ENCODE data around the gene COBL.

The COBL gene

GRCh38 chr7:51118628-51119027, 198.0 kb downstream of the COBL start:
- no peak for DNase-seq (ENCODE audit: low read depth in 2 of 2)

- no peak for DNase-seq (ENCODE audit: low read depth in 2 of 2)
Observed at GRCh38 chr7:51114501-51114900, 202.1 kb downstream of the COBL start.

GRCh38 chr7:51113962-51114361, 202.6 kb downstream of the COBL start:
- DNase-seq (ENCODE audit: low read depth in 2 of 2), result no peak

GRCh38 chr7:51113560-51113959, 203.0 kb downstream of the COBL start:
- DNase-seq (ENCODE audit: low read depth in 2 of 2), result no peak

- no peak for DNase-seq (ENCODE audit: low read depth in 2 of 2)
Observed at GRCh38 chr7:51111241-51111940, 205.2 kb downstream of the COBL start.

- DNase-seq (ENCODE audit: low read depth in 2 of 2), result no peak
Observed at GRCh38 chr7:51108134-51108533, 208.5 kb downstream of the COBL start.

GRCh38 chr7:51104278-51104677, 212.3 kb downstream of the COBL start:
- DNase-seq (ENCODE audit: low read depth in 2 of 2), result no peak

GRCh38 chr7:51103718-51104117, 212.9 kb downstream of the COBL start:
- DNase-seq (ENCODE audit: low read depth in 2 of 2), result no peak

- no peak for DNase-seq (ENCODE audit: low read depth in 2 of 2)
Observed at GRCh38 chr7:51102828-51103227, 213.8 kb downstream of the COBL start.

- DNase-seq (ENCODE audit: low read depth in 2 of 2), result no peak
Observed at GRCh38 chr7:51101111-51101757, 215.4 kb downstream of the COBL start.

GRCh38 chr7:51090411-51090810, 226.2 kb downstream of the COBL start:
- no peak for DNase-seq (ENCODE audit: low read depth in 2 of 2)

GRCh38 chr7:51085034-51085692, 231.4 kb downstream of the COBL start:
- no peak for DNase-seq (ENCODE audit: low read depth in 2 of 2)

GRCh38 chr7:51084121-51084520, 232.5 kb downstream of the COBL start:
- DNase-seq (ENCODE audit: low read depth in 2 of 2), result no peak

GRCh38 chr7:51082940-51083533, 233.6 kb downstream of the COBL start:
- DNase-seq (ENCODE audit: low read depth in 2 of 2), result no peak

GRCh38 chr7:51082096-51082840, 234.3 kb downstream of the COBL start:
- no peak for DNase-seq (ENCODE audit: low read depth in 2 of 2)

- DNase-seq (ENCODE audit: low read depth in 2 of 2), result no peak
Observed at GRCh38 chr7:51081270-51081890, 235.2 kb downstream of the COBL start.

GRCh38 chr7:51080622-51081269, 235.9 kb downstream of the COBL start:
- DNase-seq (ENCODE audit: low read depth in 2 of 2), result no peak

GRCh38 chr7:51080216-51080615, 236.4 kb downstream of the COBL start:
- no peak for DNase-seq (ENCODE audit: low read depth in 2 of 2)

- DNase-seq (ENCODE audit: low read depth in 2 of 2), result no peak
Observed at GRCh38 chr7:51079494-51079893, 237.1 kb downstream of the COBL start.

- DNase-seq (ENCODE audit: low read depth in 2 of 2), result no peak
Observed at GRCh38 chr7:51078653-51079052, 238.0 kb downstream of the COBL start.

- no peak for DNase-seq (ENCODE audit: low read depth in 2 of 2)
Observed at GRCh38 chr7:51077987-51078370, 238.6 kb downstream of the COBL start.

Measured in stimulated activated CD8-positive, alpha-beta memory T cell treated with anti-CD3 and anti-CD28 coated beads, Interleukin-2, amount 100 ng/mL, for 1 hour (primary cell).